Neuronal stem cell (in vitro differentiated cells): Measurements from ENCODE around the gene CPA4.

Source experiments
- DNase-seq: peaks from one replicate; pipeline ENCODE4 v3.0.0-alpha.2; 2013; ENCODE audit warnings: low spot score
- H2AFZ ChIP-seq: one replicate; pipeline ENCODE4 v1.6.1; 2013; ENCODE audit warnings: mild to moderate bottlenecking, low read length, inconsistent platforms
- H2AK5ac ChIP-seq: 2 replicates; pipeline ENCODE4 v1.6.1; 2013; ENCODE audit warnings: low read depth, mild to moderate bottlenecking, inconsistent platforms, low read length, moderate library complexity, mixed read lengths
- H2BK120ac ChIP-seq: 2 replicates; pipeline ENCODE4 v1.6.1; 2013; ENCODE audit warnings: low read depth, mild to moderate bottlenecking, inconsistent platforms, low read length, moderate library complexity, mixed read lengths
- H2BK12ac ChIP-seq: one replicate; pipeline ENCODE4 v1.6.1; 2013; ENCODE audit warnings: low read length, inconsistent platforms
- H2BK15ac ChIP-seq: 2 replicates; pipeline ENCODE4 v1.6.1; 2013; ENCODE audit warnings: mild to moderate bottlenecking, low read length, inconsistent platforms, mixed read lengths
- H2BK5ac ChIP-seq: one replicate; pipeline ENCODE4 v1.6.1; 2013; ENCODE audit warnings: inconsistent platforms, mild to moderate bottlenecking, low read length, moderate library complexity
- H3K14ac ChIP-seq: one replicate; pipeline ENCODE4 v1.6.1; 2013; ENCODE audit warnings: low read length, inconsistent platforms
- H3K18ac ChIP-seq: 2 replicates; pipeline ENCODE4 v1.6.1; 2013; ENCODE audit warnings: low read length, inconsistent platforms
- H3K23ac ChIP-seq: 2 replicates; pipeline ENCODE4 v1.6.1; 2013; ENCODE audit warnings: low read depth, mild to moderate bottlenecking, mixed read lengths, low read length, inconsistent platforms; ENCODE audit not compliant: poor library complexity
- H3K27ac ChIP-seq: replicated peaks from 3 replicates; pipeline ENCODE4 v1.5.1; 2013; ENCODE audit warnings: low read length, inconsistent platforms
- H3K27me3 ChIP-seq, 3 experiments: 2 replicates each; pipeline ENCODE4 v1.6.1; 2013; ENCODE audit warnings: low read length in 3 of 3, mild to moderate bottlenecking in 2 of 3, inconsistent platforms in 1 of 3, low read depth in 1 of 3, mixed read lengths in 1 of 3, moderate library complexity in 1 of 3; ENCODE audit not compliant: control insufficient read depth in 3 of 3, insufficient read depth in 3 of 3
- H3K36me3 ChIP-seq, 2 donors: replicated peaks in 1 of 2; 2 replicates each; pipeline ENCODE4 v1.6.1; 2013; ENCODE audit warnings: low read length in 2 of 2; ENCODE audit not compliant: control insufficient read depth in 2 of 2, insufficient read depth in 2 of 2
- H3K4ac ChIP-seq: 2 replicates; pipeline ENCODE4 v1.6.1; 2013; ENCODE audit warnings: inconsistent platforms, mild to moderate bottlenecking, low read length, moderate library complexity
- H3K4me1 ChIP-seq, 2 donors: 1 replicate in 1 of 2; 2 replicates in 1 of 2; pipeline ENCODE4 v1.6.1; 2013; ENCODE audit warnings: low read length in 2 of 2, low read depth in 1 of 2; ENCODE audit not compliant: control insufficient read depth in 2 of 2, insufficient read depth in 1 of 2
- H3K4me2 ChIP-seq: one replicate; pipeline ENCODE4 v1.6.1; 2013; ENCODE audit warnings: mild to moderate bottlenecking, low read length, inconsistent platforms; ENCODE audit not compliant: insufficient read depth, poor library complexity, severe bottlenecking
- H3K4me3 ChIP-seq, 2 donors: 2 replicates each; pipeline ENCODE4 v1.5.1; 2013; ENCODE audit warnings: low read length in 2 of 2, mild to moderate bottlenecking in 2 of 2, inconsistent platforms in 1 of 2, moderate library complexity in 1 of 2
- H3K79me1 ChIP-seq: one replicate; pipeline ENCODE4 v1.6.1; 2013; ENCODE audit warnings: low read depth, mild to moderate bottlenecking, inconsistent platforms, low read length, moderate library complexity
- H3K9ac ChIP-seq: one replicate; pipeline ENCODE4 v1.6.1; 2013; ENCODE audit warnings: mild to moderate bottlenecking, low read depth, low read length, inconsistent platforms; ENCODE audit not compliant: poor library complexity
- H3K9me3 ChIP-seq, 2 donors: replicated peaks in 1 of 2; 2 replicates each; pipeline versions ENCODE3 to v1.6.1; 2013; ENCODE audit warnings: low read length in 2 of 2, mild to moderate bottlenecking in 2 of 2, inconsistent platforms in 1 of 2, low read depth in 1 of 2, mixed read lengths in 1 of 2, moderate library complexity in 1 of 2; ENCODE audit not compliant: control insufficient read depth in 2 of 2, insufficient read depth in 1 of 2
- H4K8ac ChIP-seq: one replicate; pipeline ENCODE4 v1.6.1; 2013; ENCODE audit warnings: low read depth, mild to moderate bottlenecking, inconsistent platforms, low read length, moderate library complexity
- H4K91ac ChIP-seq: one replicate; pipeline ENCODE4 v1.6.1; 2013; ENCODE audit warnings: low read length, low read depth, mild to moderate bottlenecking, inconsistent platforms; ENCODE audit not compliant: poor library complexity
- WGBS, 2 donors: extraction: QIAGEN DNeasy Blood & Tissue Kit; methylation state at CpG; one replicate each; pipeline ENCODE4 v1.1.7; 2013; ENCODE audit warnings: missing lambda C conversion rate in 2 of 2, mixed read lengths in 1 of 2; ENCODE audit not compliant: insufficient read length in 2 of 2, insufficient replicate concordance in 1 of 2; ENCODE audit errors: extremely low coverage in 2 of 2; 5-methylcytosine and 5-hydroxymethylcytosine counted together

CPA4 gene

DNA sequence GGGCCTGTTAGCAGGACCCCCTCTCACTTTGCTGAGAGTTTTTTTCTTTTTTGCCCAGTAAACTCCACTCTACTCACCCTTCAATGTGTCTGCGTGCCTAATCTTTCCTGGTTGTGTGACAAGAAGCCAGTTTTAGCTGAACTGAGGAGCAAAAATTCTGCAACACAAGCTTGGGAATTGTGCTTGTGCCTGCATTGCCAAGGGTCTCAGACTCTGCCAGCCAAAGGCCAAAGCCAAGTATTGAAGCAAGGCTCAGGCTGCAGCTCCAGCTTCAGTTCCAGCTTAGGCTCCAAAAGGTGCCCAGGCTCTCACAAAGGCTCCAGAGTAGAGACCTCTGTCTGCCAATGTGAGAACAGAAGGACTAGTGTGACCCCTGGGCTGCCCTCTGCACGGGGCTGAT, 30.5 kb upstream of the CPA4 start:
- no peaks in the 10 kb centered on the region for H3K27me3 ChIP-seq
- H4K8ac ChIP-seq: no peak overlapping the region
- WGBS, 2 donors: no CpG with 5 or more reads among the region's 2 CpGs
- no peak for DNase-seq
- peaks cover 5 to 9% of the 10 kb centered on the region in 2 donors for H3K4me1 ChIP-seq
- H2BK120ac ChIP-seq: no peak overlapping the region
- no peak overlapping the region for H2BK15ac ChIP-seq
- no peak overlapping the region for H3K4me2 ChIP-seq
- no peaks in the 10 kb centered on the region for H3K36me3 ChIP-seq
- peaks cover 2 to 31% of the 10 kb centered on the region in 2 donors for H3K9me3 ChIP-seq
- peak overlapping the region; percentile 55 for H2AFZ ChIP-seq
- no peak overlapping the region for H3K4ac ChIP-seq
- peak overlapping the region; percentile 6 for H3K18ac ChIP-seq
- H4K91ac ChIP-seq: no peak overlapping the region
- no peak overlapping the region for H3K9ac ChIP-seq
- no peak overlapping the region for H3K14ac ChIP-seq
- H2AK5ac ChIP-seq: peak overlapping the region; percentile 42
- no peak overlapping the region for H3K4me3 ChIP-seq
- H3K23ac ChIP-seq: no peak overlapping the region
- H3K79me1 ChIP-seq: no peaks in the 10 kb centered on the region
- H2BK5ac ChIP-seq: no peak overlapping the region
- H3K27ac ChIP-seq: no peak overlapping the region
- no peak overlapping the region for H2BK12ac ChIP-seq

DNA sequence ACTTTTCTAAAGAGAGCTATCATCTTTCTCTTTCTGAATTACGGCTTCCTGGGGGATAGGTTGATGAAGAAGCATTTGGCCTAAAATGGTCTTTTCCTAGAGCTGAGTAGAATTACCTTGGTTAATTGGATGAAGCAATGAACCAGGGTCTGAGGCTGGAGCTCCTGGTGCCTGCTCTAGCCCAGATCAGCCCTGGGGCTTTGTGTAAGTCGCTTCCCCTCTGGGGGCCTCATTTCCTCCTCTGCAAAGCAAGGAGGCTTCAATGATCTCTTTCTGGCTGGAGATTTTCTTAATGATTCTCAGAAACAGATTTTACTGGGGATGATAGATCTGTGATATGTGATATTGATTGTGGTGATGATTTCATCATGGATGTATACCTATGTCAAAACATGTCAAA, 29.8 kb upstream of the CPA4 start:
- H2BK12ac ChIP-seq: no peak overlapping the region
- no peak overlapping the region for H4K91ac ChIP-seq
- no peak overlapping the region for H3K4ac ChIP-seq
- H3K4me2 ChIP-seq: no peak overlapping the region
- no peaks in the 10 kb centered on the region for H3K36me3 ChIP-seq
- H3K14ac ChIP-seq: no peak overlapping the region
- no peak overlapping the region for H2AK5ac ChIP-seq
- H3K27ac ChIP-seq: no peak overlapping the region
- no peak overlapping the region for H3K4me3 ChIP-seq
- DNase-seq: no peak
- H3K79me1 ChIP-seq: no peaks in the 10 kb centered on the region
- no peaks in the 10 kb centered on the region for H3K27me3 ChIP-seq
- no peak overlapping the region for H2BK5ac ChIP-seq
- no peak overlapping the region for H2BK120ac ChIP-seq
- peaks cover 0 to 26% of the 10 kb centered on the region in 2 donors for H3K9me3 ChIP-seq
- WGBS, 2 donors: no CpG with 5 or more reads among the region's 2 CpGs
- H4K8ac ChIP-seq: no peak overlapping the region
- no peak overlapping the region for H3K23ac ChIP-seq
- peaks cover 5 to 9% of the 10 kb centered on the region in 2 donors for H3K4me1 ChIP-seq
- H3K9ac ChIP-seq: no peak overlapping the region
- H2BK15ac ChIP-seq: no peak overlapping the region
- H3K18ac ChIP-seq: no peak overlapping the region
- H2AFZ ChIP-seq: peak overlapping the region; percentile 55

DNA sequence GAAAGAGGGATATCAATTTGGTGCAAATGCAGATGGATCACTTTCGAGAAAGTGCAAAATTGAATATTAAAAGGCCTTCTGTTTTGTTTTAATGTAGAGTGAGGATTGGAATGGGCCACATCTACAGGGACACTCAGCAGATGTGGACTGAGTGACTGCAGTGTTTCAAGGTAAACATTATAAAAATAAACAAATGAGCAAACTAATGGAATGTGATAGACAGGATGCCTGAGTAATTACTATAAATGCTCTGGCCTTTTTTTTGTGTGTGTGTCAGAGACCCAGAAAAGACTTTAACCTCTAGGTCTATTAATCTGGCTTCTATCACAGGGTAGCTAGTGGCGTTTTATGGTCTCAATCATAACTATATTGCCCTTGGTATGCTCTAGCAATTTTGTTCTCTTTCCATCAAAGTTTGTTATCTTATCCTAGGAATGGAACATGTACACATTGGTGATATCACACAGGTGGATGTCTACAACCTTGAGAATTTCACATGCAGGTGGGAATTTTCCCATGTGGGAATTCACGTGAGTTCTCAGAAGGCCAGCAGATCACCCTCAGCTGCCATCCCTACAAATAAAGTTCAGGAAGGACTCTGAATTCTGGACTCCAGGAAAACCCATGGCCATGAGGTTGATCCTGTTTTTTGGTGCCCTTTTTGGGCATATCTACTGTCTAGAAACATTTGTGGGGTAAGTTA, 26.6 kb upstream of the CPA4 start, which contains the start of gene CPA2:
TSS of gene CPA2 (plus strand) at position 606 of the 703 bp plus-strand sequence. CDS start at position 625, 19 bp downstream.
- no CpG with 5 or more reads among the region's 3 CpGs for WGBS, 2 donors
- Histone ChIP-seq H3K27me3 (no peaks in the 10 kb centered on the region), H2AFZ (no peak within 1 kb of the TSS), H3K4me1 (peaks cover 5 to 9% of the 10 kb centered on the region in 2 donors), H3K4me2 (no peak within 1 kb of the TSS), H3K27ac (no peak within 1 kb of the TSS), H2AK5ac (no peak within 1 kb of the TSS), H4K91ac (no peak within 1 kb of the TSS), H3K4ac (no peak within 1 kb of the TSS), H4K8ac (no peak within 1 kb of the TSS), H3K9ac (no peak within 1 kb of the TSS), H2BK12ac (no peak within 1 kb of the TSS), H3K23ac (no peak within 1 kb of the TSS), H3K9me3 (peaks cover 2 to 14% of the 10 kb centered on the region in 2 donors), H3K4me3 (no peak within 1 kb of the TSS), H3K79me1 (no peaks in the 10 kb centered on the region), H3K36me3 (no peaks in the 10 kb centered on the region), H2BK5ac (no peak within 1 kb of the TSS), H2BK120ac (no peak within 1 kb of the TSS), H3K14ac (no peak within 1 kb of the TSS), H2BK15ac (no peak within 1 kb of the TSS), H3K18ac (no peak within 1 kb of the TSS)
- no peak for DNase-seq

DNA sequence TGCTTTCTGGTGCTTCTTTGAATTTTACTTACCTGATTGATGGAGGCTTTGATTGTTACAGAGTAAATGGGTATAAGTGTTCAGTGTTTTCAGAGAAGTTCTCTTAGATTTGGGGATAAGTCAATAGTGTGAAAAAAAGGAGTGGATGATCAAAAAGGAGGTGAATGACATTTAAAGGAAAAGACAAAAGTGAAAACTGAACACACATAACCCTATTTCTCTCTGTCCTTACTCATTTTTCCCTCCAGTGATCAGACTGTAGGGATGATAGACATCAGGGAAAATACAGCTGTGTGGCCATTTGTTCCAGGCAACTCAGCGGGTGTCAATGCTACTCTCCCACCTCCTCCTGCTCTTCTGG, 26.0 kb upstream of the CPA4 start:
- no peak overlapping the region for H3K4me2 ChIP-seq
- H2BK5ac ChIP-seq: no peak overlapping the region
- H4K91ac ChIP-seq: no peak overlapping the region
- H2BK120ac ChIP-seq: no peak overlapping the region
- peaks cover 9 to 12% of the 10 kb centered on the region in 2 donors for H3K4me1 ChIP-seq
- H4K8ac ChIP-seq: no peak overlapping the region
- no peak overlapping the region for H3K23ac ChIP-seq
- no peaks in the 10 kb centered on the region for H3K36me3 ChIP-seq
- no peak overlapping the region for H2AFZ ChIP-seq
- H3K27me3 ChIP-seq: no peaks in the 10 kb centered on the region
- H3K27ac ChIP-seq: no peak overlapping the region
- H2BK12ac ChIP-seq: no peak overlapping the region
- WGBS, 2 donors: no CpG with 5 or more reads among the region's 1 CpG
- no peak overlapping the region for H2AK5ac ChIP-seq
- peaks cover 2 to 17% of the 10 kb centered on the region in 2 donors for H3K9me3 ChIP-seq
- DNase-seq: no peak
- H3K9ac ChIP-seq: no peak overlapping the region
- H3K18ac ChIP-seq: no peak overlapping the region
- no peak overlapping the region for H3K4me3 ChIP-seq
- no peak overlapping the region for H3K4ac ChIP-seq
- no peak overlapping the region for H2BK15ac ChIP-seq
- no peak overlapping the region for H3K14ac ChIP-seq
- no peaks in the 10 kb centered on the region for H3K79me1 ChIP-seq
